IPS-15b (cell line): ENCODE data around the gene STIM1.
A peak's percentile ranks its signal among the peaks of the same experiment; 100 is the strongest.

ENCODE experiments used
- H3K27me3 ChIP-seq: one replicate; pipeline ENCODE4 v1.6.1; 2013; ENCODE audit warnings: low read length; ENCODE audit not compliant: control insufficient read depth, insufficient read depth
- H3K36me3 ChIP-seq: one replicate; pipeline ENCODE4 v1.6.1; 2013; ENCODE audit warnings: low read length; ENCODE audit not compliant: control insufficient read depth, insufficient read depth
- H3K4me1 ChIP-seq: one replicate; pipeline ENCODE4 v1.6.1; 2013; ENCODE audit warnings: mild to moderate bottlenecking, low read length; ENCODE audit not compliant: control insufficient read depth, insufficient read depth
- H3K4me3 ChIP-seq: one replicate; pipeline ENCODE4 v1.5.1; 2013; ENCODE audit warnings: low read depth, low read length
- H3K9ac ChIP-seq: one replicate; pipeline ENCODE4 v1.6.1; 2013; ENCODE audit warnings: low read depth, mild to moderate bottlenecking, low read length
- H3K9me3 ChIP-seq: one replicate; pipeline ENCODE4 v1.6.1; 2013; ENCODE audit warnings: mild to moderate bottlenecking, low read length; ENCODE audit not compliant: control insufficient read depth, insufficient read depth

The STIM1 gene

DNA sequence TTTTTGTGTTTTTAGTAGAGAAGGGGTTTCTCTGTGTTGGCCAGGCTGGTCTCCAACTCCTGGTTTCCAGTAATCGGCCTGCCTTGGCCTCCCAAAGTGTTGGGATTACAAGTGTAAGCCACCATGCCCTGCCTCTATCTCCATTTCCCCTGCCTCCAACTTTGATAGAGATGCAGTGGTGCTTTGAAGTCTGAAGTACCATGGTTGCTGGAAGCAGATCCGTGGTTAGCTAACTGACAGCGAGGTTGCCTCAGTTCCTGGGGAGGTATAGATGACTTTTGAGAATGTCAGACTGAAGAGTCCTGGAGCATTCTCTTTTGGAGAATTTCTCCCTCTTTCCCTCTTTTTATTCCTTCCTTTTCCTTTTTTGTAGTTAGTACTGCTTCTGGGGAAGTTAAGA is 127.6 kb downstream of the STIM1 start:
- Histone ChIP-seq H3K9me3 (no peaks in the 10 kb centered on the region), H3K9ac (no peak overlapping the region), H3K27me3 (no peaks in the 10 kb centered on the region), H3K4me3 (no peak overlapping the region), H3K4me1 (no peaks in the 10 kb centered on the region), H3K36me3 (no peaks in the 10 kb centered on the region)

DNA sequence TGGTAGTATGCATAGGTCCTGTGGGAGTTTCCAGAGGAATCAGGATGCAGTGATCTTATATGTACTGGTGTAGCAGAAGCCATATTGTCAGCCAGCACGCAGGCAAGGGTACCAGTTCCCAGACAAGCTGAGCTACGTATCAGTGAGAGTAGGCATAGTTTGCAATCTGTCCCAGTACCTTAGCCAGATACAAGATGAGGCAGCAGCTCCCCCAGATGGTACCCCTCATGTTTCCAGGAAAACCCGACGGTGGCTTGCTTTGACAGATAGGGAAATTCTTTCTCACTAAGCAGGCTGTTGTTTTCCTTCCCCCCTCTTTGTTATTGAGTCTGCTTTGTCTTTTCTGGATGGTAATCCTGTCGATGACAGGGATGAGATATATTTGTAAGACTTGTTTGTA is 129.4 kb downstream of the STIM1 start:
- Histone ChIP-seq H3K27me3 (peaks cover 2% of the 10 kb centered on the region), H3K36me3 (no peaks in the 10 kb centered on the region), H3K9me3 (no peaks in the 10 kb centered on the region), H3K4me3 (no peak overlapping the region), H3K4me1 (no peaks in the 10 kb centered on the region), H3K9ac (no peak overlapping the region)

DNA sequence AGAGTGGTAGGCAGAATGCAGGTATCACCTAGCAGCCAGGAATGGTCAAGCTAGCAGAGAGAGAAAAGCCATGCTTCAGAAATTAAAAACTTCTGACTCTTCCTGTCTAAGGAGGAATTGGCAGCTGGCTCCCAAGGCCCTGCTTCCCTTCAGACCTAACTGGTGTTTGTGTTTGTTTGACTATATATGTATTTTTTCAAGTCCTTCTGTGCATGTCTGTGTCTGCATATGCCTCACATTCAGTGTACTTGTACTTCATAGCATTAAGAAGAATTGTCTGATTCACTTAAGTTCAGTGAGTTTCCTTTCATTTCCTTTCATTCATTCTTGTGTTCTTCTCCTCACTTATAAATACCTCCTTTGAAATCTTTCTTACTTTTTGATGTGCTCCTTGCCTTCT is 130.2 kb downstream of the STIM1 start:
- H3K9ac ChIP-seq = no peak overlapping the region
- no peaks in the 10 kb centered on the region for H3K9me3 ChIP-seq
- H3K4me3 ChIP-seq = no peak overlapping the region
- peaks cover 2% of the 10 kb centered on the region for H3K27me3 ChIP-seq
- H3K4me1 ChIP-seq = no peaks in the 10 kb centered on the region
- H3K36me3 ChIP-seq = no peaks in the 10 kb centered on the region

DNA sequence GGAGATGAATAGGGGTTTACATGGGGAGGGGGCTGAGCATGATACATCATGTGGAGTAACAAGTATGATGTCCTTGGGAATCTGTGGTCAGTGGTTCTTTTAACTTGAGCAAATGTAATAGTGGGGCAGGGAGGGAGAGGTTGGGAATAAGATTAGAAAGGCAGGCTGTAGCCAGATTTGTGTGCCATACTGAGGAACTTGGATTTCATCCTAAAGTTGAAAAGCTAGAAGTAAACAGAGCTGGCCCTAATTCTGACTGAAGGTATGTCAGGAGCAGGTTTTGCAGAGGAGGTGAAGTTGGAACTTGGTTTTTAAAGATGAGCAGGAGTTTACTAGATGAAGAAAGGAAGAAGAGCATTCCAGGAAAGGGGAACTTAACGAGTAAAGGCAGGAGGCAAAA is 130.8 kb downstream of the STIM1 start:
- Histone ChIP-seq H3K36me3 (no peaks in the 10 kb centered on the region), H3K27me3 (peaks cover 2% of the 10 kb centered on the region), H3K9me3 (no peaks in the 10 kb centered on the region), H3K4me1 (no peaks in the 10 kb centered on the region), H3K9ac (no peak overlapping the region), H3K4me3 (no peak overlapping the region)

DNA sequence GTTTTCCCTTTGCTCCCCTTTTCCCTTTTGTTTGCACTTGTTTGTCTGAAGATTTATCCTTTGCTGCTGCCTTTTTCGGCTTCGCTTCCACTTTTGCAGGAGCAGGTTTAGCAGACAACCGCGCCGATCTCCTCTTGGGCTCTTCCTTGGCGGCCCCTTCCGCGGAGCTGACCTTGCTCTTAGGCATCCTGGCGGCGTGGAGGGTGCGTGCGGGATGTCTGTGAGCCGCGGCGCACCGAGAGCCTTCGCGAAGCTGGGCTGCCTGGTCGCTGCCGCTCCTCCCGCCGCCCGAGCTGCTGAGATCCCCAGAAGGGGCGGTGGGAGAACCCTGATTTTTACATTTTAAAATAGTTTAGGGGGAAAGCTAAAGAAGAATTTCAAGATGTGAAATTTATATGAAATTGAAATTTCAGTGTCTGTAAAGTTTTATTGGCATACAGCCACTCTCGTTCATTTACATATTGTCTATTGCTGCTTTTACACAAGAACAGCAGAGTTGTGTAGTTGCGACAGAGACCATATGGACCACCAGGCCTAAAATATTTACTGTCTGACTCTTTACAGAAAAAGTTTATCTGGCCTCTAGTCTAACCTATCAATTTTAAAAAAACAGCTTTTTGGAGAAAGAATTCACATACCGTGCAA is 133.9 kb downstream of the STIM1 start:
- peaks cover under 1% of the 10 kb centered on the region for H3K9me3 ChIP-seq
- H3K4me3 ChIP-seq = peak overlapping the region; percentile 10
- H3K9ac ChIP-seq = no peak overlapping the region
- H3K4me1 ChIP-seq = no peaks in the 10 kb centered on the region
- H3K27me3 ChIP-seq = peaks cover 2% of the 10 kb centered on the region
- no peaks in the 10 kb centered on the region for H3K36me3 ChIP-seq

DNA sequence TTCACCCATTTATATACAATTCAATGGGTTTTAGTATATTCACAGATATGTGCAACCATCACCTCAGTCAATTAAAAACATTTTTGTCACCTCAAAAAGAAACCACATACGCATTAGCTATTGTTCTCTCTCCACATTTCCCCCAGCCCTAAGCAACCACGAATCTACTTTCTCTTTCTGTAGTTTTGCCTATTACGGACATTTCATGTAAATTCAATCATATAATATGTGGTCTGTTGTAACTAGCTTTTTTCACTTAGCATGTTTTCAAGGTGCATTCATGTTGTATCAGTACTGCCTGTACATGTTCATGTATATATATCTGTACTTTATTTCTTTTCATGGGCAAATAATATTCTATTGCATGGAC is 134.4 kb downstream of the STIM1 start:
- H3K4me3 ChIP-seq = no peak overlapping the region
- peaks cover 4% of the 10 kb centered on the region for H3K9me3 ChIP-seq
- peaks cover 2% of the 10 kb centered on the region for H3K27me3 ChIP-seq
- no peaks in the 10 kb centered on the region for H3K4me1 ChIP-seq
- no peaks in the 10 kb centered on the region for H3K36me3 ChIP-seq
- H3K9ac ChIP-seq = no peak overlapping the region

DNA sequence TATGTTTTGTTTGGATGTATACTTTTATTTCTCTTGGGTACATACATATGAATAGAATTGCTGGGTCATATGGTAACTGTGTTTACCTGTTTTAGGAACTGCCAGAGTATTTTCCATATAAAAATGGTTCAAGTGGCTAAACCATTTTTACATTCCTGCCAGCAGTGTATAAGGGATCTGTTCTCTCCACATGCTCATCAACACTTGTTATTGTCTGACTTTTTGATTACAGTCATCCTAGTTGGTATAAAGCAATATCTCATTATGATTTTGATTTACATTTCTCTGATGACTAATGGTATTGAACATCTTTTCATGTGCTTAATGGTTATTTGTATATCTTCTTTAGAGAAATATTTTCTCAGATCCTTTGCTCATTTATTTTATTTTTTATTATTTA is 134.9 kb downstream of the STIM1 start:
- Histone ChIP-seq H3K9me3 (peaks cover 7% of the 10 kb centered on the region), H3K36me3 (no peaks in the 10 kb centered on the region), H3K4me3 (no peak overlapping the region), H3K9ac (no peak overlapping the region), H3K27me3 (peaks cover 2% of the 10 kb centered on the region), H3K4me1 (no peaks in the 10 kb centered on the region)

DNA sequence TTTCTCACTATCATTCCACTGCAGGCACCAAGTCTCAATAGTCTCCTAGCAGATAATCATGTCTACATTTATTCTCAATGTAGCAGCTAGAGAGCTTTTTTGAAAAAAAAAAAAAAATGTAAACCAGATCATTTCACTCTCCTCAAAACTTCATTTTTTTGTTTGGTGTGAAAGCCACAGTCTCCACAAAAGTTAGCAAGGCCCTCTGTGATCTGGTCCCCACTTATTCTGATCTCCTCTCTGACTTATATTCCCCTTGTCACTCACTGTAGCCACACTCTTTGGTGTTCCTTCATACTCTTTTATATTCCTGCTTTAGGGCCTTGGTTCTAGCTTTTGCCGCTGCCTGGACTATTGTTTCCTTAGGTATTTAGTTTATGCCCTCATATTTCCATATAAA is 137.5 kb downstream of the STIM1 start:
- Histone ChIP-seq H3K4me3 (no peak overlapping the region), H3K9me3 (peaks cover 7% of the 10 kb centered on the region), H3K36me3 (no peaks in the 10 kb centered on the region)

DNA sequence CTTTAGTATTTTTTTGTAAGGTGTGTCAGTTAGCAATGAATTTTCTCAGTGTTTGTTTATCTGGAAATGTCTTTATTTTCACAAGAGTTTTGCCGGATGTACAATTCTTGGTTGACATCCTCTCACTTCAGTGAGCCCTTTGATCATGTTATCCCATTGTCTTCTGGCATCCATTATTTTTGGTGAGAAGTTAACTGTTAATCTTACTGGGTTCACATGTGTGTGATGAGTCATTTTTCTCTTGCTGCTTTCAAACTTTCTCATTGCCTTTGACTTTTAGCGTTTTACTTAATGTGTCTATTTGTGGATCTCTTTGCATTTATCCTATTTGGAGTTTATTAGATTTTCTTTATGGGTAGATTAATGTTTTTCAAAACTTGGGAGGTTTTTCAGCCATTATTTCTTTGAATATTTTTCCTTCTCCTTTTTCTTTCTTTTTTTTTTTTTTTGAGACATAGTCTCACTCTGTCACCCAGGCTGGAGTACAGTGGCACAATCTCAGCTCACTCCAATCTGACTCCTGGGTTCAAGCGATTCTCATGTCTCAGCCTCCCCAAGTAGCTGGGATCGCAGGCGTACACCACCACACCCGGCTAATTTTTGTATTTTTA is 138.7 kb downstream of the STIM1 start:
- no peaks in the 10 kb centered on the region for H3K36me3 ChIP-seq
- H3K9ac ChIP-seq = no peak overlapping the region
- H3K27me3 ChIP-seq = no peaks in the 10 kb centered on the region
- H3K4me3 ChIP-seq = no peak overlapping the region
- no peaks in the 10 kb centered on the region for H3K4me1 ChIP-seq
- peaks cover 8% of the 10 kb centered on the region for H3K9me3 ChIP-seq

More for the DNA sequence above, 137.5 kb downstream of the STIM1 start:
- Histone ChIP-seq H3K9ac (no peak overlapping the region), H3K4me1 (no peaks in the 10 kb centered on the region), H3K27me3 (peaks cover 2% of the 10 kb centered on the region)

DNA sequence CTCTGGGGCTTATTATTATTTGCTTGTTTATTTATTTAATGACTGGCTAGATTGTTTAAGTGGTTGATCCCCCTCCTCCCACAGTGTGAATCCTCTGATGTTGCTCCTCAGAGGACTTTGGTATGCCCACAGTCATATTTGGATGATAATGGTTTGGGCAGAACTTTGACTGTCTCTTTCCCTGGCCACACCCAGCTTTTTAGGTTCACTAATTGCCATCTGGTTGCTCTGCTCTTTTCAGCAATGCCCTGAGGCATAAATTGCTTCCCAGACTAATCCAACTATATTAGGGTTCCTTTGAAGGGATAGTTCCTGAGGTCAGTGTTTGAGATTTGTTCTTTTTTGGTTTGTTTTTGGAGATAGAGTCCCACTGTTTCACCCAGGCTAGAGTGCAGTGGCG is 139.8 kb downstream of the STIM1 start:
- H3K4me1 ChIP-seq = no peaks in the 10 kb centered on the region
- H3K36me3 ChIP-seq = no peaks in the 10 kb centered on the region
- no peaks in the 10 kb centered on the region for H3K27me3 ChIP-seq
- no peak overlapping the region for H3K9ac ChIP-seq
- H3K9me3 ChIP-seq = peaks cover 10% of the 10 kb centered on the region
- H3K4me3 ChIP-seq = no peak overlapping the region

DNA sequence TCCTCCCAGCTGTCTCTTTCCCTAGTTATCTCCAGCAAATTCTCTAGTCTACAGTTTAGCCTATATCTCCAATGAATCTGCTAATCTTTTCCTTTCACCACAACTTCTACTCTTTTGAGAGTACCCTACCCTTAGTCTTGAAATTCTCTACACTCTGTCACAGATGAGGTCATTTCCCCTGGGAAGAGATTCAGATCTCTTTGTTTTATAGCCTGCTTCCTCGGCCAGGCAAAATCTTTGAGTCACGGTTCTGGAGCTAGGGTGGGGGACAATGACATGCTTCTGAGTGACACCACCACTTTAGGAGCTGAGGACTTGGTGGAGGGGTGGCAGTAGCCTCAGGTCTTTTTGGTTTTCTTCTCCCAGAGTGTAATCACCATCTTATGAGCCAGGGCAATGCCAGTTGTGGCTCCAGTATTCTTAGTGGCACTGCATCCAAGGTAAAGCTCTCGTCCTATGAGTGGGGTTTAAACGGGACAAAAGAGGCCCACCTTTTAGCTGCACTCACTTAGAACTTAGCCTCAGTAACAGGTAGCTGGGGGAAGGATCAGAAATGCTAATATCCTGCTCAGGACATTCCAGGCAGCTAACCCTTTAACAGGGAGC is 140.6 kb downstream of the STIM1 start:
- H3K9ac ChIP-seq = no peak overlapping the region
- H3K4me3 ChIP-seq = no peak overlapping the region
- H3K36me3 ChIP-seq = no peaks in the 10 kb centered on the region
- peaks cover 10% of the 10 kb centered on the region for H3K9me3 ChIP-seq
- H3K27me3 ChIP-seq = no peaks in the 10 kb centered on the region
- no peaks in the 10 kb centered on the region for H3K4me1 ChIP-seq

DNA sequence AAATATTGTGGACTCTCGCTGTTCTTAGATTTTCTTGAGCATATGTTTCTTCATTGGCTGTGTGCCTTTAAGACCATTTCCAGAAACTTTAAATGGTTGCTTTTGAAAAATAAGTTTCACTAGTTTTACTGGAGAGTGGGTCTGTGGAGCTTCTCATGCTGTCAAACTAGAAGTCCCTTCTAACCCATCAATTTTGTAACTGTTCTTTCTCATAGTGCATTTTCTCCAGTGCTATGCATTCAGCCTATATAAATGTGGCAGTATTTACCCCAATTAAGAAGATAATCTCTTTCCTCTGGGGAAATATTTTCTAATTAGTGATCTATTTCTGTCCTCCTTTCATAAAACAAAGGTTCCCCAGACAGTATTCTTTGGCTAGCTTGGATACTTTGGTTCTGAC is 141.2 kb downstream of the STIM1 start:
- no peaks in the 10 kb centered on the region for H3K27me3 ChIP-seq
- H3K9me3 ChIP-seq = peaks cover 10% of the 10 kb centered on the region
- H3K4me3 ChIP-seq = no peak overlapping the region
- H3K4me1 ChIP-seq = no peaks in the 10 kb centered on the region
- no peaks in the 10 kb centered on the region for H3K36me3 ChIP-seq
- H3K9ac ChIP-seq = no peak overlapping the region
